ENCODE measurements around the gene CENPF.

Gene CENPF

GRCh38 chr1:214712737-214713136 is 109.7 kb downstream of the CENPF start:
- DNase-seq: no peak

Measured in fibroblast of skin of abdomen (primary cell).